GM12865 (cell line): ENCODE results near the gene MTREX.

ENCODE experiments used
- DNase-seq: peaks from one replicate; pipeline ENCODE4 v3.0.0; 2010; ENCODE audit warnings: low read depth
- H3K4me3 ChIP-seq: 2 replicates; pipeline ENCODE4 v1.5.1; 2011; ENCODE audit warnings: mild to moderate bottlenecking, low read depth, low read length, control low read depth
- CTCF ChIP-seq: IDR thresholded peaks from 2 replicates; pipeline ENCODE4 v1.5.1; 2011; ENCODE audit warnings: low read length, control low read depth, low read depth, inconsistent platforms; ENCODE audit not compliant: insufficient read depth; ENCODE audit errors: missing control alignments

MTREX gene

GRCh38 chr5:55441954-55442353 is 134.2 kb downstream of the MTREX start:
- no peak for DNase-seq
- no peak overlapping the region for H3K4me3 ChIP-seq
- TF ChIP-seq CTCF = no peak

- no peak for TF ChIP-seq CTCF
- no peak for DNase-seq
- no peak overlapping the region for H3K4me3 ChIP-seq
These were observed 138.0 kb downstream of the MTREX start for GRCh38 chr5:55445791-55446190.

- no peak for TF ChIP-seq CTCF
- DNase-seq = no peak
- H3K4me3 ChIP-seq = no peak overlapping the region
These were observed 139.0 kb downstream of the MTREX start for GRCh38 chr5:55446640-55447351.

GRCh38 chr5:55450050-55450765 is 142.4 kb downstream of the MTREX start:
- DNase-seq = no peak
- H3K4me3 ChIP-seq = no peak overlapping the region
- TF ChIP-seq CTCF = no peak

- H3K4me3 ChIP-seq = no peak overlapping the region
- TF ChIP-seq CTCF = no peak
- DNase-seq = no peak
These were observed 144.2 kb downstream of the MTREX start for GRCh38 chr5:55451976-55452375.

GRCh38 chr5:55453211-55453610 is 145.4 kb downstream of the MTREX start:
- DNase-seq = no peak
- TF ChIP-seq CTCF = no peak
- no peak overlapping the region for H3K4me3 ChIP-seq

- DNase-seq = no peak
These were observed 146.5 kb downstream of the MTREX start for GRCh38 chr5:55454282-55454681.

More at GRCh38 chr5:55454282-55454681, 146.5 kb downstream of the MTREX start:
- no peak overlapping the region for H3K4me3 ChIP-seq
- TF ChIP-seq CTCF = no peak
